Gastrocnemius medialis (tissue), 4 donors: ENCODE data around the gene PTDSS2.

Experiments
- POLR2A ChIP-seq, 2 donors: fragments of 450-650 bp; IDR thresholded peaks; one replicate each; pipeline ENCODE4 v1.6.1; 2017; ENCODE audit warnings: antibody characterized with exemption in 2 of 2, mild to moderate bottlenecking in 2 of 2, moderate library complexity in 2 of 2
- TF ChIP-seq, protein P1 (sequence below), 5 experiments: fragments of 450-650 bp in 3 of 5; fragments of 200-600 bp in 2 of 5; sonication (generic) in 2 of 5; IDR thresholded peaks in 4 of 5; conservative IDR thresholded peaks in 1 of 5; 1 replicate in 4 of 5; 2 replicates in 1 of 5; pipeline ENCODE4 v1.5.1; 2016 to 2019; ENCODE audit warnings: antibody characterized with exemption in 5 of 5, mild to moderate bottlenecking in 3 of 5, moderate library complexity in 3 of 5

DNA sequence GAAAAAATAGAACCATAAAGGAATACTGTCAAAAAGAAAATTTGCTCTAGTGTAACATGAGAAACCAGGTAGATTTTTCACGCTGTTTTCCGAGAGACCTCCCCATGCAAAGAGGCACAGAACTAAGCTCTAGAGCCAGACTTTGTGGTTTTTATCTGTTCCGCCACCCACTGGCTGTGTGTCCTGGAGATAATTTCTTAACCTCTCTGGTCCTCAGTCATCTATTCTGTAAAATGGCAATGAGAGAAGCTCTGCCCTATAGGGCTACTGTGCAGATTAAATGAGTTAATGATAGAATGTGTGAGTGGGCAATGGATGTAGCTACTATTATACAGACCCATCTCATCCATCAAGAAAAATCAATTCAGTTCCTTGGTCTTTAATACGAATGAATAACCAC lies 25.8 kb upstream of the PTDSS2 start:
- TF ChIP-seq, protein P1, sequence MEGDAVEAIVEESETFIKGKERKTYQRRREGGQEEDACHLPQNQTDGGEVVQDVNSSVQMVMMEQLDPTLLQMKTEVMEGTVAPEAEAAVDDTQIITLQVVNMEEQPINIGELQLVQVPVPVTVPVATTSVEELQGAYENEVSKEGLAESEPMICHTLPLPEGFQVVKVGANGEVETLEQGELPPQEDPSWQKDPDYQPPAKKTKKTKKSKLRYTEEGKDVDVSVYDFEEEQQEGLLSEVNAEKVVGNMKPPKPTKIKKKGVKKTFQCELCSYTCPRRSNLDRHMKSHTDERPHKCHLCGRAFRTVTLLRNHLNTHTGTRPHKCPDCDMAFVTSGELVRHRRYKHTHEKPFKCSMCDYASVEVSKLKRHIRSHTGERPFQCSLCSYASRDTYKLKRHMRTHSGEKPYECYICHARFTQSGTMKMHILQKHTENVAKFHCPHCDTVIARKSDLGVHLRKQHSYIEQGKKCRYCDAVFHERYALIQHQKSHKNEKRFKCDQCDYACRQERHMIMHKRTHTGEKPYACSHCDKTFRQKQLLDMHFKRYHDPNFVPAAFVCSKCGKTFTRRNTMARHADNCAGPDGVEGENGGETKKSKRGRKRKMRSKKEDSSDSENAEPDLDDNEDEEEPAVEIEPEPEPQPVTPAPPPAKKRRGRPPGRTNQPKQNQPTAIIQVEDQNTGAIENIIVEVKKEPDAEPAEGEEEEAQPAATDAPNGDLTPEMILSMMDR (IDR thresholded peaks at IDR 0.05 in 4 of 5, conservative IDR thresholded peaks at IDR 0.05 in 1 of 5): no peak
- TF ChIP-seq POLR2A (IDR thresholded peaks at IDR 0.05): no peak
